Tibial nerve (tissue), 4 donors: ENCODE results near the gene EPHB4. TPM values are rescaled to one million over a fixed set of nuclear protein-coding genes. Genes with fewer than 3 reads are reported as not detected.

Experiments used
- DNase-seq, 2 donors: peaks; one replicate each; pipeline ENCODE4 v3.0.0-alpha.2; 2019; ENCODE audit warnings: low spot score in 2 of 2
- H3K27ac ChIP-seq, 4 donors: fragments of 200-600 bp; sonication (generic) in 3 of 4; one replicate each; pipeline ENCODE4 v1.5.1; 2017 to 2019; ENCODE audit warnings: mild to moderate bottlenecking in 1 of 4
- H3K27me3 ChIP-seq, 2 donors: fragments of 200-600 bp; sonication (generic) in 1 of 2; one replicate each; pipeline versions ENCODE4 v1.5.1 to v1.6.0; 2017 to 2019
- H3K36me3 ChIP-seq, 3 donors: fragments of 200-600 bp; sonication (generic); one replicate each; pipeline ENCODE4 v1.5.1; 2018 to 2019
- H3K4me1 ChIP-seq, 4 donors: fragments of 200-600 bp; sonication (generic) in 3 of 4; one replicate each; pipeline ENCODE4 v1.5.1; 2017 to 2019
- H3K4me3 ChIP-seq, 4 donors: fragments of 200-600 bp; sonication (generic) in 3 of 4; one replicate each; pipeline ENCODE4 v1.5.1; 2017 to 2019; ENCODE audit warnings: mild to moderate bottlenecking in 1 of 4, moderate library complexity in 1 of 4
- H3K9me3 ChIP-seq, 4 donors: fragments of 200-600 bp; sonication (generic) in 3 of 4; one replicate each; pipeline ENCODE4 v1.5.1; 2017 to 2019
- EP300 ChIP-seq, 2 donors: sonication (generic); formaldehyde crosslinking; IDR thresholded peaks; one replicate each; pipeline ENCODE4 v1.6.1; 2017; ENCODE audit warnings: antibody characterized with exemption in 2 of 2, mild to moderate bottlenecking in 1 of 2
- POLR2A ChIP-seq, 2 donors: fragments of 450-650 bp; IDR thresholded peaks; one replicate each; pipeline ENCODE4 v1.6.1; 2017; ENCODE audit warnings: antibody characterized with exemption in 2 of 2, mild to moderate bottlenecking in 2 of 2, moderate library complexity in 2 of 2
- WGBS, 2 donors: methylation state at CpG; one replicate each; pipeline ENCODE4 v1.1.5; 2018; 5-methylcytosine and 5-hydroxymethylcytosine counted together
- total RNA-seq, 4 donors: library from RNA; depleted of rRNA; stranded (reverse); fragments of >200 nt; gene quantifications; one replicate each; pipeline ENCODE4 v1.1.0, GENCODE V29; 2016
- TF ChIP-seq, protein P1 (sequence below), 5 experiments: fragments of 200-600 bp in 3 of 5; fragments of 450-650 bp in 2 of 5; sonication (generic) in 3 of 5; IDR thresholded peaks; one replicate each; pipeline ENCODE4 v1.5.1; 2016 to 2019; ENCODE audit warnings: antibody characterized with exemption in 5 of 5, mild to moderate bottlenecking in 3 of 5, moderate library complexity in 2 of 5

The EPHB4 gene
- total RNA-seq, 4 donors from 2014 or later: 15.5 to 37.5 (median 25.9) TPM

DNA sequence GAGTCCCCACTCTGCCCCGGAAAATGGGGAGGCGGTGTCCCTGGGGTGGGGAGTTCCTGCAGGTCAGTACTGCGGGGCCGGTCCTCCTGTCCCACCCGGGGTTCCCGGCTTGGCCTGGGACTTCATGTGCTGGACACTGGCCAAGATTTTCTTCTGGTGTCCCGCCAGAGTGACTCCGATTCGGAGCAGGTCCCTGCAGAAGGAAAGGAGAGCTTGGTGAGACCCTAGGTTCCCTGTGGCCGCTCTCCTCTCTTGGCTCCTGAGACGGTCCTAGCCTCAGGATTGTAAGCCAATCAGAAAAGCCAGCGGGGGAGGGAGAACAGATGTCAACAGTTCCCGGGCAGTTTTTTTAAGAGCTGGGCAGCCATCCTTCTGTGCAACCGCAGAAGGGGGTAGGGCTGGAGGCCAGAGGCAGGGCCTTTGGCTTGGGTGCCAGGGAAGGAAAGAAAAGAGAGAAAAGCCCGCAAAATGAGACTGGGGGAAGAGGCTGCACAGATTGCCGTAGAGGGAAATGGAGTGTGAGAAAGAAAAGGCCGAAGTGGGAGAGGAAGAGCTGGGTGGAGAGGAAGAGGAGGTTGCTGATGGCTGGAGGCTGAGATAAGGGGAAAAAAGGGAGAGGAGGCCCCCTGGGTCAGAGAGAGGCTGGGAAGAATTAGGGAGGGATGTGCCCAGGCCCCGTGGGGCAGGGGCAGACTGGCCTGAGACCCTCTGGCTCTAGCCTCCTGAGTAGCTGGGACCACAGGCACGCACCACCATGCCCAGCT, 23.7 kb downstream of the EPHB4 start:
- no peaks in the 10 kb centered on the region for H3K9me3 ChIP-seq
- peak overlapping the region in 2 of 4 donors; percentile 4 to 26 for H3K4me3 ChIP-seq
- peaks cover 0 to 35% (median 4%) of the 10 kb centered on the region in 4 donors for H3K4me1 ChIP-seq
- 21 to 26% methylated on average over 18 to 19 of the region's 19 CpGs for WGBS, 2 donors
- peaks cover 0 to 44% (median 0%) of the 10 kb centered on the region in 3 donors for H3K36me3 ChIP-seq
- peak overlapping the region in 3 of 4 donors; percentile 59 to 78 (median 76) for H3K27ac ChIP-seq
- peaks cover 0 to 8% of the 10 kb centered on the region in 2 donors for H3K27me3 ChIP-seq
- TF ChIP-seq POLR2A (IDR thresholded peaks at IDR 0.05): no peak
- peak in 1 of 2 donors; percentile 21 for TF ChIP-seq EP300 (IDR thresholded peaks at IDR 0.05)
- TF ChIP-seq, protein P1, sequence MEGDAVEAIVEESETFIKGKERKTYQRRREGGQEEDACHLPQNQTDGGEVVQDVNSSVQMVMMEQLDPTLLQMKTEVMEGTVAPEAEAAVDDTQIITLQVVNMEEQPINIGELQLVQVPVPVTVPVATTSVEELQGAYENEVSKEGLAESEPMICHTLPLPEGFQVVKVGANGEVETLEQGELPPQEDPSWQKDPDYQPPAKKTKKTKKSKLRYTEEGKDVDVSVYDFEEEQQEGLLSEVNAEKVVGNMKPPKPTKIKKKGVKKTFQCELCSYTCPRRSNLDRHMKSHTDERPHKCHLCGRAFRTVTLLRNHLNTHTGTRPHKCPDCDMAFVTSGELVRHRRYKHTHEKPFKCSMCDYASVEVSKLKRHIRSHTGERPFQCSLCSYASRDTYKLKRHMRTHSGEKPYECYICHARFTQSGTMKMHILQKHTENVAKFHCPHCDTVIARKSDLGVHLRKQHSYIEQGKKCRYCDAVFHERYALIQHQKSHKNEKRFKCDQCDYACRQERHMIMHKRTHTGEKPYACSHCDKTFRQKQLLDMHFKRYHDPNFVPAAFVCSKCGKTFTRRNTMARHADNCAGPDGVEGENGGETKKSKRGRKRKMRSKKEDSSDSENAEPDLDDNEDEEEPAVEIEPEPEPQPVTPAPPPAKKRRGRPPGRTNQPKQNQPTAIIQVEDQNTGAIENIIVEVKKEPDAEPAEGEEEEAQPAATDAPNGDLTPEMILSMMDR (IDR thresholded peaks at IDR 0.05): no peak
- DNase-seq: peak; percentile 53 to 83

DNA sequence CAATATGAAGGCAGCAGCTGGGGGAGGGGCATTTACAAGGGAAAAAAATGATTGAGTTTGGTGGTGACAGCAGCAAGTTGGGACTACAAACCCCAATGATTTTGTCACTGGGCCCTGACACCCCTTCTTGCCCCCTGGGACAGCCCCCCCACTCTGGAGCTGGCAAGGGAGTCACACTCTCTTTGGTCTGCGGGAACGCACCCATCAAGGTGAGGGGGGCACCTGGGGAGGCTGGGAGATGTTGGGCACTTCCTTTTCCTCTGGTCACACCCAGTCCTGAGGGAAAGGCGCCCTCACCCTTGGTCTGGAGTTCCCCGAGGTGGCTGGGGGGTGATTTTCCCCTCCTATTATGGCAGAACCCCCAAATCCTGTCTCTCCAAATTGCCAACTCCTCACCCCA, 24.4 kb downstream of the EPHB4 start:
- no peak for DNase-seq

DNA sequence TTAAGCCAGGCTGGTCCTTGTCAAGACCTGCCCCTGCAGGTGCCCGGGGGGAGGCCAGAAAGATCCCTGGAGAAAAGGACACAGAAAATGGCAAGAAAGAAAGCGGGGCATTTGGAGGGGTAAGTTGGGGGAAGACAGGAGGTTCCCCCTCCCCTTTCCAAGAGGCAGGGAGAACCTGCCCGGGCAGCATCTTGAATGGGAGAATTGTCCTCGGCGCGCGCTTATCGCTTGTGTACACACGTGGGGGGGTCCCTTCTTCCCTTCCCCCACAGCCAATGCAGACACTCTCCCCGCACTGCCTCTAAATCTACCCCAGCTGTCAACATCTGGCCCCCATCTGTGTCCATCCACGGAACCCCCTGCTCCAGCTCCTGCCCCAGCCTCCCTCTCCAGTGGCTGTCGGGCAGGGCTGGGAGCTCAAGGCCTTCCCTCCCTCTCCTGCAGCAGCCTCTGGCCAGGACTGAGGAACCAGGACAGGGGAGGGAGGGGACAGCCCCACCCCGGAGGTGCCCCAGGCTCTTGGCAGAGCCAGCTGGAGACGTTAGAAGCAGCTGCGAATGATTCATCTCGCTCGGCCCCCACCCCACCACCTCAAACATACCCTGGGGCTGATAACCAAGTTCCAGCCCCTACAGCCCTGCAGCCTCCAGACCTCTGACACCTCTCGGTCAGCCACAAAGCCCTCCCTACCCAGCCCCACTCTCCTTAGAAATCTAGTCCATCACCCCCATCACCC, 25.3 kb downstream of the EPHB4 start:
- Histone ChIP-seq H3K27me3 (peaks cover 0 to 8% of the 10 kb centered on the region in 2 donors), H3K27ac (no peak overlapping the region), H3K36me3 (peaks cover 0 to 28% (median 0%) of the 10 kb centered on the region in 3 donors), H3K4me1 (peaks cover 0 to 35% (median 4%) of the 10 kb centered on the region in 4 donors), H3K9me3 (no peaks in the 10 kb centered on the region), H3K4me3 (no peak overlapping the region)
- no peak for DNase-seq
- 51 to 52% methylated on average over 18 of the region's 18 CpGs for WGBS, 2 donors
- TF ChIP-seq EP300 (IDR thresholded peaks at IDR 0.05) (no peak), POLR2A (IDR thresholded peaks at IDR 0.05) (no peak)
- TF ChIP-seq, protein P1 (IDR thresholded peaks at IDR 0.05): no peak

More for the DNA sequence above, 24.4 kb downstream of the EPHB4 start:
- Histone ChIP-seq H3K9me3 (no peaks in the 10 kb centered on the region), H3K27ac (peak overlapping the region in 3 of 4 donors; percentile 59 to 78 (median 76)), H3K4me1 (peaks cover 0 to 35% (median 4%) of the 10 kb centered on the region in 4 donors), H3K27me3 (peaks cover 0 to 8% of the 10 kb centered on the region in 2 donors), H3K36me3 (peaks cover 0 to 38% (median 0%) of the 10 kb centered on the region in 3 donors), H3K4me3 (peak overlapping the region in 2 of 4 donors; percentile 4 to 26)
- TF ChIP-seq, protein P1 (IDR thresholded peaks at IDR 0.05): no peak
- TF ChIP-seq EP300 (IDR thresholded peaks at IDR 0.05) (no peak), POLR2A (IDR thresholded peaks at IDR 0.05) (no peak)
- 20 to 74% methylated on average over 1 to 4 of the region's 4 CpGs for WGBS, 2 donors

DNA sequence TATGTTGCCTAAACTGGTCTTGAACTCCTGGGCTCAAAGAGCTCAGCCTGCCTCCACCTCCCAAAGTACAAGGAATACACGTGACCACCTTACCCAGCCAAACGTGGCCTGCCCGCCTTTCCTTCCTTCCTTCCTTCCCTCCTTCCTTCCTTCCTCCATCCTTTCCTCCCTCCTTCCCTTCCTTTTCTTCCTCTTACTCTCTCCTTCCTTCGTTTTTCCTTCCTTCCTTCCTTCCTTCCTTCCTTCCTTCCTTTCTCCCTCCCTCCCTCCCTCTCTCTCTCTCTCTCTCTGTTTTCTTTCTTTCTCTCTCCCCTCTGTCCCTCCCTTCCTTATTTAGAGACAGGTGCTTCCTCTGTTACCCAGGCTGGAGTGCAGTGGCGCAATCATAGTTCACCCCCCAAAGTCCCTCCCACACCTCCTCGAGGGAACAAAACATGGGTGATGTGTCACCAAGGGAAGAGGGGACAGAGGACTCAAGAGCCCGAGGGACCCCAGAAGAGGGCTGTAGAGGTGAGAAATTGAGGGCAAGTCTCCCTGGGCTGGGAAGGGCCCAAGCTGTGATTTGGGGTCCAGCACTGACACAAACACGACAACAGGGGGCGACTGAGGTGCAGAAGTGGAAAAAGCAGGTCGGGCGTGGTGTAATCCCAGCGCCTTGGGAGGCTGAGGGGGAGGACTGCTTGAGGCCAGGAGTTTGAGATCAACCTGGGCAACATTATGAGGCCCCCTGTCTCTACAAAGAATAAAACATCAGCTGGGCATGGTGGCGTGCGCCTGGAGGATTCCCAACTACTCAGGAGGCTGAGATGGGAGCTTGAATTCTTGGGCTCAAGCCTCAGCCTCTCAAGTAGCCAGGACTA, 28.1 kb downstream of the EPHB4 start:
- Histone ChIP-seq H3K9me3 (no peaks in the 10 kb centered on the region), H3K27me3 (peaks cover 0 to 16% of the 10 kb centered on the region in 2 donors), H3K36me3 (peaks cover 0 to under 1% (median 0%) of the 10 kb centered on the region in 3 donors), H3K4me3 (no peak overlapping the region), H3K4me1 (peaks cover 0 to 35% (median 4%) of the 10 kb centered on the region in 4 donors), H3K27ac (no peak overlapping the region)
- WGBS, 2 donors: 17 to 24% methylated on average over 12 to 14 of the region's 14 CpGs
- DNase-seq: peak; percentile 22 to 59
- TF ChIP-seq, protein P1 (IDR thresholded peaks at IDR 0.05): peak; percentile 43 to 81 (median 62)
- no peak for TF ChIP-seq POLR2A (IDR thresholded peaks at IDR 0.05)
